Measurements from ENCODE around the gene F10. TPM values are rescaled to one million over a fixed set of nuclear protein-coding genes. Genes with fewer than 3 reads are reported as not detected.

Gene F10
- total and polyA plus RNA-seq, 9 of the 15 experiments (the other 6 are each of a cell fraction or from before 2014, with no cell fraction given) = 0.04 to 0.09 (median 0.07) TPM; not detected in 5

GRCh38 chr13:113080361-113080831 is 42.2 kb upstream of the F10 start:
- CTCF ChIA-PET (ENCODE audit: low intra/inter-chr PET ratio) = no interaction called here
- 0% methylated on average over 8 of the region's 18 CpGs for WGBS (ENCODE audit: insufficient coverage, low coverage, missing lambda C conversion rate)
- Histone ChIP-seq H3K9ac (ENCODE audit: insufficient read depth in 1 of 2, low read depth in 2 of 2, low read length in 2 of 2) (no peak overlapping the region), H3K36me3 (ENCODE audit: control insufficient read depth, insufficient read depth, low read length) (no peaks in the 10 kb centered on the region), H3K27ac (ENCODE audit: extremely low read depth, low read depth, low read length) (no peak overlapping the region), H2AFZ (ENCODE audit: low read depth, low read length) (no peak overlapping the region), H3K4me2 (ENCODE audit: insufficient read depth, low read length) (no peak overlapping the region), H3K79me2 (ENCODE audit: control insufficient read depth, insufficient read depth, low read length) (no peaks in the 10 kb centered on the region), H3K9me3 (replicated peaks; ENCODE audit: control insufficient read depth, insufficient read depth, low read depth, low read length) (no peaks in the 10 kb centered on the region), H4K20me1 (replicated peaks; ENCODE audit: control insufficient read depth, insufficient read depth, low read length) (0 out of 2 replicates have a peak, but pooled peaks cover 6% of the 10 kb centered on the region), H3K27me3 (ENCODE audit: control insufficient read depth in 2 of 2, insufficient read depth in 2 of 2, low read length in 2 of 2) (peaks cover 0 to 80% of the 10 kb centered on the region in 2 experiments; a peak in 3 of 5 replicates), H3K4me3 (no peak overlapping the region), H3K4me1 (replicated peaks in 1 of 2; ENCODE audit: control insufficient read depth in 2 of 2, insufficient read depth in 2 of 2, low read length in 2 of 2) (peaks cover 0 to 23% of the 10 kb centered on the region in 2 experiments; a peak in 1 of 5 replicates), H3K9me1 (ENCODE audit: control insufficient read depth, insufficient read depth, low read length) (no peaks in the 10 kb centered on the region)
- intact Hi-C loops (cut with micrococcal nuclease) = no loop called here
- BruUV-seq (replicated peaks) = no TSS peak
- FAIRE-seq = no peak
- in situ Hi-C loops (cut with MboI) = no loop called here
- POLR2A ChIA-PET = no interaction called here
- no peak for TF ChIP-seq NUFIP1 (IDR thresholded peaks at IDR 0.05; ENCODE audit: partially characterized antibody)
- TF ChIP-seq PHB (CRISPR knock-in tag; IDR thresholded peaks at IDR 0.05) = no peak
- TF ChIP-seq STAT5B (CRISPR knock-in tag; IDR thresholded peaks at IDR 0.05) = no peak
- ATAC-seq = no peak
- no peak for DNase-seq (ENCODE audit: extremely low read depth in 1 of 4, low spot score in 3 of 4)

DNA sequence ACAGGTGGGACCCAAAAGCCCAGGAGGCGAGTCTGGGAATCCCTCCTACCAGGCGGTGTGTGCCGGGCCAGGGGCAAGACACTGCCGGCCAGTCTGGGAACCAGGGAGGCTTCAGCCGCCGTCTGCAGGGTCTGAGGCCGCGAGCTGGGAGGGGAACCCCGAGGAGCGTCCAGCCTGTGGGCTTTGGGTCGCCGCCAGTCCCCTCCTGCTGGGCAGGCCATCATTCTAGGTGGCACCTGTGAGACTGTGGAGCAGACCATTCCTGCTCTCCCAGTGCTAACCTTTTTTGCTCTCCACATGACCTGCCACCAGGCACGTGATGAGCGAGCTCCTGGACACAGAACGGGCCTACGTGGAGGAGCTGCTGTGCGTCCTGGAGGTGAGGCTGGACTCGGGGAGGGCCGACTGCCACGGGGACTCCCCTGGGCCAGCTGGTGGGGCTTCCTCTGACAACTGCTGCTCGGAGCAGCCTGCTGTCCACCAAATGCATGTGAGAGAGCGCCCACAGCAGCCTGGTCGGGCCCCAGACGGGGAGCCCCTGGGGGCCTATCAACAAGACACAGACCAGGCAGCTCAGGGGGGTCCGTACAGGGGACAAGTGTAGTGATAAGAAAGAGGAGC is 41.6 kb upstream of the F10 start:
- H3K9ac ChIP-seq (ENCODE audit: insufficient read depth in 1 of 2, low read depth in 2 of 2, low read length in 2 of 2) = no peak overlapping the region
- ATAC-seq (no peak), DNase-seq (ENCODE audit: extremely low read depth in 1 of 4, low spot score in 3 of 4) (no peak), FAIRE-seq (no peak)
- H3K4me3 ChIP-seq = no peak overlapping the region
- H3K27ac ChIP-seq (ENCODE audit: extremely low read depth, low read depth, low read length) = no peak overlapping the region
- H3K27me3 ChIP-seq (ENCODE audit: control insufficient read depth in 2 of 2, insufficient read depth in 2 of 2, low read length in 2 of 2) = peaks cover 0 to 74% of the 10 kb centered on the region in 2 experiments; a peak in 3 of 5 replicates
- no TSS peak for BruUV-seq (replicated peaks)
- intact Hi-C loops (cut with micrococcal nuclease) (no loop called here), in situ Hi-C loops (cut with MboI) (no loop called here)
- 0 out of 2 replicates have a peak, but pooled peaks cover 6% of the 10 kb centered on the region for H4K20me1 ChIP-seq (replicated peaks; ENCODE audit: control insufficient read depth, insufficient read depth, low read length)
- H3K9me3 ChIP-seq (replicated peaks; ENCODE audit: control insufficient read depth, insufficient read depth, low read depth, low read length) = no peaks in the 10 kb centered on the region
- no peaks in the 10 kb centered on the region for H3K36me3 ChIP-seq (ENCODE audit: control insufficient read depth, insufficient read depth, low read length)
- no peak overlapping the region for H3K4me2 ChIP-seq (ENCODE audit: insufficient read depth, low read length)
- H3K79me2 ChIP-seq (ENCODE audit: control insufficient read depth, insufficient read depth, low read length) = no peaks in the 10 kb centered on the region
- POLR2A ChIA-PET = interaction anchor here (0.6 kb wide), 1 partner anchor 127 kb away, joined by 3 read pairs; no protein-coding TSS in a partner anchor
- H2AFZ ChIP-seq (ENCODE audit: low read depth, low read length) = no peak overlapping the region
- CTCF ChIA-PET (ENCODE audit: low intra/inter-chr PET ratio) = no interaction called here
- TF ChIP-seq ZNF239 (CRISPR knock-in tag; IDR thresholded peaks at IDR 0.05) (no peak), SOX6 (IDR thresholded peaks at IDR 0.05) (no peak), USF1 (CRISPR knock-in tag; IDR thresholded peaks at IDR 0.05) (peak; percentile 32; the same call in 1 of the 2 replicates)
- peaks cover 0 to 23% of the 10 kb centered on the region in 2 experiments; a peak in 1 of 5 replicates for H3K4me1 ChIP-seq (replicated peaks in 1 of 2; ENCODE audit: control insufficient read depth in 2 of 2, insufficient read depth in 2 of 2, low read length in 2 of 2)
- no peaks in the 10 kb centered on the region for H3K9me1 ChIP-seq (ENCODE audit: control insufficient read depth, insufficient read depth, low read length)
- WGBS (ENCODE audit: insufficient coverage, low coverage, missing lambda C conversion rate) = 0% methylated on average over 10 of the region's 25 CpGs

Data from K562 (cell line).